Measurements from ENCODE around the gene SLK. TPM values are rescaled to one million over a fixed set of nuclear protein-coding genes. Genes with fewer than 3 reads are reported as not detected.

The SLK gene
- total and polyA plus RNA-seq, 2 experiments from 2014 or later = 6.6 to 37.1 TPM

- Histone ChIP-seq H2AFZ (no peak overlapping the region), H3K27ac (no peak overlapping the region), H3K4me3 (no peak overlapping the region), H4K20me1 (ENCODE audit: insufficient read depth) (no peaks in the 10 kb centered on the region; the same call in 1 of the 2 replicates), H3K9me3 (ENCODE audit: low read depth) (no peaks in the 10 kb centered on the region), H3K9ac (no peak overlapping the region), H3K36me3 (ENCODE audit: low read depth) (no peaks in the 10 kb centered on the region), H3K4me2 (ENCODE audit: unreplicated experiment) (no peak overlapping the region), H3K79me2 (ENCODE audit: insufficient read depth) (peaks cover 96% of the 10 kb centered on the region), H3K27me3 (replicated peaks; ENCODE audit: insufficient read depth) (no peaks in the 10 kb centered on the region), H3K9me2 (ENCODE audit: insufficient read depth) (no peaks in the 10 kb centered on the region), H3K4me1 (ENCODE audit: insufficient read depth) (peaks cover 12% of the 10 kb centered on the region), H3F3A (ENCODE audit: insufficient read depth) (peaks cover 2% of the 10 kb centered on the region)
- in situ Hi-C loops (cut with MboI) = no loop called here
- 91 to 94% methylated on average over 1 of the region's 1 CpG for WGBS, 2 experiments (ENCODE audit: low coverage in 1 of 2, low lambda C conversion rate in 2 of 2, missing lambda C conversion rate in 2 of 2)
- no peak for DNase-seq
- TF ChIP-seq EZH2phosphoT487 (IDR thresholded peaks at IDR 0.05; ENCODE audit: insufficient read depth, low read depth) (no peak), EZH2 (IDR thresholded peaks at IDR 0.05; ENCODE audit: insufficient read depth, poor library complexity, severe bottlenecking) (no peak)
Measured at GRCh38 chr10:103975169-103975568, 8.2 kb downstream of the SLK start.

GRCh38 chr10:103977204-103977603, 10.3 kb downstream of the SLK start:
- H3F3A ChIP-seq (ENCODE audit: insufficient read depth) = no peaks in the 10 kb centered on the region
- H3K4me1 ChIP-seq (ENCODE audit: insufficient read depth) = peaks cover 1% of the 10 kb centered on the region
- no peaks in the 10 kb centered on the region for H3K9me2 ChIP-seq (ENCODE audit: insufficient read depth)
- in situ Hi-C loops (cut with MboI) = no loop called here
- no peak overlapping the region for H3K27ac ChIP-seq
- no peak overlapping the region for H3K4me2 ChIP-seq (ENCODE audit: unreplicated experiment)
- WGBS, 2 experiments (ENCODE audit: low coverage in 1 of 2, low lambda C conversion rate in 2 of 2, missing lambda C conversion rate in 2 of 2) = 98 to 100% methylated on average over 2 of the region's 2 CpGs
- H2AFZ ChIP-seq = no peak overlapping the region
- no peaks in the 10 kb centered on the region for H3K27me3 ChIP-seq (replicated peaks; ENCODE audit: insufficient read depth)
- no peak overlapping the region for H3K9ac ChIP-seq
- no peaks in the 10 kb centered on the region for H3K36me3 ChIP-seq (ENCODE audit: low read depth)
- H3K79me2 ChIP-seq (ENCODE audit: insufficient read depth) = peaks cover 96% of the 10 kb centered on the region
- peaks cover 5% of the 10 kb centered on the region; the same call in 1 of the 2 replicates for H4K20me1 ChIP-seq (ENCODE audit: insufficient read depth)
- H3K4me3 ChIP-seq = no peak overlapping the region
- DNase-seq = no peak
- H3K9me3 ChIP-seq (ENCODE audit: low read depth) = no peaks in the 10 kb centered on the region
- no peak for TF ChIP-seq EZH2 (IDR thresholded peaks at IDR 0.05; ENCODE audit: insufficient read depth, poor library complexity, severe bottlenecking)
- TF ChIP-seq EZH2phosphoT487 (IDR thresholded peaks at IDR 0.05; ENCODE audit: insufficient read depth, low read depth) = no peak

- Histone ChIP-seq H3K4me1 (ENCODE audit: insufficient read depth) (peaks cover 18% of the 10 kb centered on the region), H3K79me2 (ENCODE audit: insufficient read depth) (peaks cover 99% of the 10 kb centered on the region), H3K9ac (no peak overlapping the region), H3K4me3 (no peak overlapping the region), H3K27me3 (replicated peaks; ENCODE audit: insufficient read depth) (no peaks in the 10 kb centered on the region), H3K4me2 (ENCODE audit: unreplicated experiment) (no peak overlapping the region), H3K9me2 (ENCODE audit: insufficient read depth) (no peaks in the 10 kb centered on the region), H3K27ac (no peak overlapping the region), H3K9me3 (ENCODE audit: low read depth) (no peaks in the 10 kb centered on the region), H2AFZ (no peak overlapping the region), H4K20me1 (ENCODE audit: insufficient read depth) (peaks cover 12% of the 10 kb centered on the region; the same call in 1 of the 2 replicates), H3F3A (ENCODE audit: insufficient read depth) (no peaks in the 10 kb centered on the region), H3K36me3 (ENCODE audit: low read depth) (no peaks in the 10 kb centered on the region)
- in situ Hi-C loops (cut with MboI) = no loop called here
- DNase-seq = no peak
- TF ChIP-seq EZH2 (IDR thresholded peaks at IDR 0.05; ENCODE audit: insufficient read depth, poor library complexity, severe bottlenecking) (no peak), EZH2phosphoT487 (IDR thresholded peaks at IDR 0.05; ENCODE audit: insufficient read depth, low read depth) (no peak)
- WGBS, 2 experiments (ENCODE audit: low coverage in 1 of 2, low lambda C conversion rate in 2 of 2, missing lambda C conversion rate in 2 of 2) = 76% methylated on average over 2 of the region's 2 CpGs
Measured at GRCh38 chr10:103979530-103979929, 12.6 kb downstream of the SLK start.

GRCh38 chr10:103980288-103980906, 13.5 kb downstream of the SLK start:
- Histone ChIP-seq H3K9ac (no peak overlapping the region), H3K9me3 (ENCODE audit: low read depth) (no peaks in the 10 kb centered on the region), H3K36me3 (ENCODE audit: low read depth) (no peaks in the 10 kb centered on the region), H3K9me2 (ENCODE audit: insufficient read depth) (no peaks in the 10 kb centered on the region), H4K20me1 (ENCODE audit: insufficient read depth) (peaks cover 12% of the 10 kb centered on the region; the same call in 1 of the 2 replicates), H3K27ac (no peak overlapping the region), H3F3A (ENCODE audit: insufficient read depth) (no peaks in the 10 kb centered on the region), H3K4me1 (ENCODE audit: insufficient read depth) (peaks cover 19% of the 10 kb centered on the region), H3K4me2 (ENCODE audit: unreplicated experiment) (no peak overlapping the region), H3K27me3 (replicated peaks; ENCODE audit: insufficient read depth) (no peaks in the 10 kb centered on the region), H3K4me3 (no peak overlapping the region), H3K79me2 (ENCODE audit: insufficient read depth) (peaks cover 100% of the 10 kb centered on the region), H2AFZ (no peak overlapping the region)
- WGBS, 2 experiments (ENCODE audit: low coverage in 1 of 2, low lambda C conversion rate in 2 of 2, missing lambda C conversion rate in 2 of 2) = 91 to 96% methylated on average over 6 of the region's 6 CpGs
- in situ Hi-C loops (cut with MboI) = no loop called here
- no peak for DNase-seq
- no peak for TF ChIP-seq EZH2 (IDR thresholded peaks at IDR 0.05; ENCODE audit: insufficient read depth, poor library complexity, severe bottlenecking)
- TF ChIP-seq EZH2phosphoT487 (IDR thresholded peaks at IDR 0.05; ENCODE audit: insufficient read depth, low read depth) = no peak

All from GM23248 (cell line).